Stimulated activated CD4-positive, alpha-beta T cell treated with anti-CD3 and anti-CD28 coated beads, TNF-alpha, amount 100 ng/mL, for 24 hours (primary cell): ENCODE measurements around the gene ICA1.
"Not testable (repeated sequence)": the region's sequence is repeated elsewhere in the genome, so short reads cannot be mapped to it uniquely, and the experiment has no call there.

ENCODE experiments used
- DNase-seq, 3 experiments: peaks; one replicate each; pipeline ENCODE4 v3.0.0-alpha.2; 2020; ENCODE audit warnings: low read depth in 3 of 3

The ICA1 gene

DNA sequence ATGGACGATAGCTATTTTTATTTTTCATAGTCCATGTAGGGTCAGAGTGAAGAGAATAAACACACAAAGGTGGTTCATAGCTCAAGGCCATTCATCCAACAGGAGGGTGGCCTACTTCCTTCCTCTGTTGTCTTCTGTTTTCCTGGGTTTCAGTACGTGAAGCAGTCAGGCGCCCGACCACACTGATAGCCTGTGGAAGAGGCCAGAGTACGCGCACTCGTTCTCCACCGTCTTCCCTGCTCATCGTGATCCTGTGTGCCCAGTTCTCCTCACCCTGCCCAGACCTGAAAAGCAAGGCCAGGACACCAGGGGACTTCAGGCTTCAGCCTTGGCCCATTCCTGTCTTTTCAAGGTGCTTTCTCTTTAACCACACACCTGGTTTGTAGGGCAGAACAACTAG is 158.7 kb downstream of the ICA1 start:
- DNase-seq: no peak

- DNase-seq: not testable (repeated sequence)
These were observed 160.7 kb downstream of the ICA1 start for GRCh38 chr7:8101292-8101691.

- DNase-seq: no peak
These were observed 167.5 kb downstream of the ICA1 start for GRCh38 chr7:8094164-8095140.

- DNase-seq: no peak
These were observed 169.8 kb downstream of the ICA1 start for GRCh38 chr7:8092140-8092539.

DNA sequence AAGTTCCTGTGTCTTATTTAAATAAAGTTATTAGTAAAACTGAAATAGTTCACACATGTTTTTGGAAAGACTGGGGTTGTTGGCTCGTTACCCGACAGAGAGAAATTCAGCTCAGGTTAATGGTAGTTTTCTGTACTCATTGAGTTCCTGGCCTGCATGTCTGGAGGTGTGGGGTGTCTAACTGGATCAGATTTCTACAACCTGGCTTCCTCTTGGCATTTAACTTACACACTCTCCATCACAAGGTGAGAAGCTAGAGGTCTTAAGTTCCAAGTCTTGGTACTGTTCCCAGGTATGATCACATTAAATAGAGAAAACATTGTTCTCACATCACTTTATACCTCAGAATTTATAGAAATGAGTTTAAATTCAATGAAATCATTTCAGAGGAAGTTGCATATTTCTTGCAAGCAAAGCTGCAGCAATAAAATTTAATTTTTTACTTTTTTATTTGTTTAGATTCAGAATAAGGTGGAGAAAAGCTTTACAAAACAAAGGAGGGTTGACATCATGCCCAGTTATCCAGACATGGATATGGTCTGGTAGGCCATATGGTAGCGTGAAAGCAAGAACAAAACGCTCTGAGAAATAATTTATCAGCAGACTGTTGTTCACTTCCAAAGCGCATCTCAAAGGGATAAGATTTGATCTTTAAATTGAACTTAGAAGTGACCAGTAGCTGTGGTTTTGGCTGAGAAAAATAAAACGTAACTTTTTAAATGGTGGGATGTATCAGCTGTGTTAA is 172.8 kb downstream of the ICA1 start:
- DNase-seq: no peak

GRCh38 chr7:8086239-8086638 is 175.7 kb downstream of the ICA1 start:
- no peak for DNase-seq

DNA sequence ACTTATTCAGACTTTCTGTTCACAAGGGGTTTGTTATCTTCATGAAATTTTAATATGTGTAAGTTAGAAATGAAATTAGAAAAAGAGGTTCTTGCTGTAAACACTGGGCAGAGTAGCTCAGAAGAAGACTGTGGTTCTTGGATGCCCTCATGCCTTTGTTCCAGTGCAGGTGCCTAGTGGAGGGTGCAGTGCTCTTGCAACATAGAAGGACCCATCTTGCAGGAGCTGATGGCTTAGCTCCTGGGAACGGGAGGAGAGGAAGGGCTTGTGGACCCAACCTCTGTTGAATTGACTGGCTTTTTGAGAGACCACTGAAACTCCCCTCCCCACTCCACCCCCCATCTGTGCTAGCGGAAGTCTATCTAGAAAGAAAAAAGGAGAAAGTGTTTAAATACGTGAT is 176.5 kb downstream of the ICA1 start:
- no peak for DNase-seq

DNA sequence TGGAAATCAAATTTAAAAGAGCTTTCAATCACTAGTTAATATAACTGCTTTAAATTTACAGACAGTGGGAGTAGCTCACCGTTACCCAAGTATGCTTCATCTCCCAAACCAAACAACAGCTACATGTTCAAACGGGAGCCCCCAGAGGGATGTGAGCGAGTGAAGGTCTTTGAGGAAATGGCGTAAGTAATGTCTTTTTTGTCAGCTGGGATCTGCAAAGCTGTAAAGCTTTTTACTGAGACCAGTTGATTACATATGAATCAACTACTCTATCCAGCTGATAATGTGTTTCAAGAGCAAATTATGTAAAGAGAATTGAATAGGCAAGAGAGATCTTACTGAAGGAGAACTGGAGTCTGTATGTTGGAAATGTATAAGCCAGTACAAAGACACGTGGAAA is 177.1 kb downstream of the ICA1 start:
- DNase-seq: no peak

DNA sequence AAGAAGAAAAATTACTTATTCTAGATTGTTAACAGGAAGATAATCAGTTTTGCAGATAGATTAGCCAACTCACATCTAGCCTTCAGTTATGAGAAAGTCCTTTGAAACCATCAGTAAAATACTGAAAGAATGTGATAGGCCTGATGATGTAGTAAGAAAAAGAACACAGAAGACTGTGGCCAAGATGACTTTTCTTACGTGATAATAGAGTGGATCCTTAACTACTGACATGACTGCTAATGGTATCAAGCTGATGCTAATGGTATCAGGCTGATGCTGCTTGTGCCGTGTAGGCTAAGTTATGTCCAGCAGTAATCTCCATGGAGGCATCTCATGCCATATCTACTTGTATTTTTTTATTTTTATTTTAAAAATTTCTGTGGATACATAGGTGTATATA is 179.2 kb downstream of the ICA1 start:
- no peak for DNase-seq

GRCh38 chr7:8078418-8078817 is 183.5 kb downstream of the ICA1 start:
- no peak for DNase-seq

DNA sequence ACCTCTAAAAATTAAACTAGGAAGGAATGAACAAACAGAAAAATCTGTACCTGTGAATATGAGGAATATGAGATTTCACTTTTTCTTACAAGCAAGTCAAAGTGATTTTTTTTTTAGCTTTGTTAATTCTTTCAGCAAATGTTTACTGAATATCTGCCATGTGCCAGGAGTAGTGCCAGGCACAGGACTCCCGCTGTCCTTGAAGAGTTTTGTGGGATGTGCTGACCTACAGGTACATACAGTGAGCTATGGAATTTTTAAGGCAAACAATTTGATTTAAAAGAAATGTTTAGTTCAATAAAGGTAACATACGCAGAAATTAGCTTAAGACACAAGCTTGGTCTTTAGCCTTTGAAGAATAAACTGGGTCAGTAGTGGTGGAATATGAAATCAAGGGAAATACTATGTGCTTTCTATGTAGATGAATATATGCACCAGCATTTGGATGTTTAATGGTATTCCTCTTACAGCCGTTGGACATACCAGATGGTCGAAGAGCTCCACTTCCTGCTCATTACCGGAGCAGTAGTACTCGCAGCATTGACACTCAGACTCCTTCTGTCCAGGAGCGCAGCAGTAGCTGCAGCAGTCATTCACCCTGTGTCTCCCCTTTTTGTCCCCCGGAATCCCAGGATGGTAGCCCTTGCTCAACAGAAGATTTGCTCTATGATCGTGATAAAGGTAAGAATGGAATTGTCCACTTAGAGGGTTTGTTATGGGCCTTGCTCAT is 191.4 kb downstream of the ICA1 start:
- no peak for DNase-seq

DNA sequence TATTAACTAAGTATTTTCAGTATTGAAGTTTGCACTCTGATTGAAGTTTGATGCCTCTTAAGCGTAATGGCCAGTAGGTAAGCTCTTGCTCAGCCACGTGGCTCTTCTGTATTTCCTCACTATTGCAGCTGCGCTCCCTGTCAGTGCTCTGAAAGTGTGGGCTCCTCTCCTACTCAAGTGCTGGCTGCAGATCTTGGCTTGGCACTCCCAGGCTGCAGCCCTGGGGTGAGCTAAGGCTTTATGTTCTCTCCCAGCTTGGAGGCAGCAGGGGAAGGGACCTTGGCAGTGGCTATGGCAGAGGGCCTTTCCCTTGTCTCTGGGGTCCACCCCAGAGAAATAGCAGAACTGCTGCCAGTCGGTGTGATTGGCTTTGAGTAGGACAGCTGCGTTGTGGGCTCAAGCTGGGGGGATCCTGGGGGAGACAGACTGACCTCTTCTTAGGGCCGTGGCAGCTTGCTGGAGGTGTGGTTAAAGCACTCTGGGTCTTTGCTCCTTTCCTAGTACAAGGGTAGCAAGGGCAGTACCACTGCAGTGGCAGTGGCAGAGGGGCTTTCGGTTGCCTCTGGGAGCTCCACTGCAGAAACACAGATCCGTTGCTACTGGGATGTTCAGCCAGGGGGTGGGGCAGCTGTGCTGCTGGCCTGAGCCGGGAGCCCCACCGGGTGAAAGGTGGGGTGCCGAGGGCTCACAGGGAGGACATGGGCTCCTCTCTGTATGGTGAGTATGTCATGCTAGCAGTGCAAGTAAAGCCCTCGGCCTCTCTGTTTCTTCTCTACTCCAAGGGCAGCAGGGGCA is 192.9 kb downstream of the ICA1 start:
- no peak for DNase-seq

- DNase-seq: no peak
These were observed 196.6 kb downstream of the ICA1 start for GRCh38 chr7:8065356-8065813.

DNA sequence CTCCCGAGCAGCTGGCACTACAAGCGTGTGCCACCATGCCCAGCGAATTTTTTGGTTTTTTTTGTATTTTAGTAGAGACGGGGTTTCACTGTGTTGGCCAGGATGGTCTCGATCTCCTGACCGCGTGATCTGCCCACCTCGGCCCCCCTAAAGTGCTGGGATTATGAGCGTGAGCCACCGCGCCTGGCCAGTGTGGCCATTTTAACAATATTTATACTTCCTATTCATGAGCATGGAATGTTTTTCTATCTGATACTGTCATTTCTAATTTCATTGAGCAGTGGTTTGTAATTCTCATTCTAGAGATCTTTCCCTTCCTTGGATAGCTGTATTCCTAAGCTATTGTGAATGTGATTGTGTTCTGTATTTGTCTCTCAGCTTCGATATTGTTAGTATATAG is 197.1 kb downstream of the ICA1 start:
- DNase-seq: no peak

DNA sequence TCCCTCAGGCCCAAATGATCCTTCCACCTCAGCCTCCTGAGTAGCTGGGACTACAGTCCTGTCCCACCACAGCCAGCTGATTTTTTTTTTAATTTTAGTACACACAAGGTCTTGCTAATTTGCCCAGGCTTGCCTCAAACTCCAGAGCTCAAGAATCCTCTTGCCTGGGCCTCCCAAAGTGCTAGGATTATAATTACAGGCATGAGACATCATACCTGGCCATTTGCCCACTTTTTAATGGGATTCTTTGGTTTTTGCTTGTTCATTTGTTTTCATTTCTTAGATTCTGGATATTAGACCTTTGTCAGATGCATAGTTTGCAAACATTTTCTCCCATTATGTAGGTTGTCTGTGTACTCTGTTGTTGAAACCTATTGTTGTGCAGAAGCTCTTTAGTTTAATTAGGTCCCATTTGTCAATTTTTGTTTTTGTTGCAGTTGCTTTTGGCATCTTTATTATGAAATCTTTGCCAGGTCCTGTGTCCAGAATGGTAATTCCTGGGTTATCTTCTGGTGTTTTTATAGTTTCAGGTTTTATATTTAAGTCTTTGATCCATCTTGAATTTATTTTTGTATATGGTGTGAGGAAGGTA is 198.2 kb downstream of the ICA1 start:
- DNase-seq: no peak

GRCh38 chr7:8063300-8063699 is 198.7 kb downstream of the ICA1 start:
- DNase-seq: not testable (repeated sequence)
